GM18909 (cell line): Measurements from ENCODE around the gene PALB2.
A peak's percentile ranks its signal among the peaks of the same experiment; 100 is the strongest.
"Not testable (repeated sequence)": the region's sequence is repeated elsewhere in the genome, so short reads cannot be mapped to it uniquely, and the experiment has no call there.

Source experiments
- ATAC-seq: cut with Tn5 transposase; IDR thresholded peaks from one replicate; pipeline ENCODE4 v1.9.1; 2021; ENCODE audit warnings: mild to moderate bottlenecking; ENCODE audit not compliant: unreplicated experiment, poor library complexity

PALB2 gene

GRCh38 chr16:23650674-23651416, 9.7 kb upstream of the PALB2 start:
- no peak for ATAC-seq

GRCh38 chr16:23642246-23642774, 1.2 kb upstream of the PALB2 start:
- no peak for ATAC-seq

GRCh38 chr16:23640615-23640930, 537 bp downstream of the PALB2 start:
- no peak for ATAC-seq

- ATAC-seq = no peak
Measured at GRCh38 chr16:23635958-23636357, 5.2 kb downstream of the PALB2 start.

GRCh38 chr16:23634461-23635036, 6.6 kb downstream of the PALB2 start:
- no peak for ATAC-seq

GRCh38 chr16:23631874-23632273, 9.2 kb downstream of the PALB2 start:
- ATAC-seq = not testable (repeated sequence)

GRCh38 chr16:23629516-23629915, 11.6 kb downstream of the PALB2 start:
- ATAC-seq = no peak

- ATAC-seq = no peak
Measured at GRCh38 chr16:23624092-23624491, 17.0 kb downstream of the PALB2 start.

- ATAC-seq = no peak
Measured at GRCh38 chr16:23615805-23616204, 25.3 kb downstream of the PALB2 start.

GRCh38 chr16:23611936-23612335, 29.2 kb downstream of the PALB2 start:
- no peak for ATAC-seq

- ATAC-seq = not testable (repeated sequence)
Measured at GRCh38 chr16:23610905-23611304, 30.2 kb downstream of the PALB2 start.

- ATAC-seq = no peak
Measured at GRCh38 chr16:23609929-23610328, 31.2 kb downstream of the PALB2 start.

- ATAC-seq = no peak
Measured at GRCh38 chr16:23608194-23608593, 32.9 kb downstream of the PALB2 start.

GRCh38 chr16:23607726-23608125, 33.4 kb downstream of the PALB2 start:
- no peak for ATAC-seq

- no peak for ATAC-seq
Measured at GRCh38 chr16:23597003-23597756, 43.9 kb downstream of the PALB2 start.

- ATAC-seq = peak; percentile 94
Measured at GRCh38 chr16:23595951-23596720, 45.0 kb downstream of the PALB2 start, which contains the start of gene NDUFAB1. NDUFAB1 (minus strand) TSS chr16:23596316; CDS start chr16:23596290, 26 bp downstream.

- ATAC-seq = no peak
Measured at GRCh38 chr16:23595246-23595950, 45.7 kb downstream of the PALB2 start.

- ATAC-seq = no peak
Measured at GRCh38 chr16:23594186-23594585, 46.9 kb downstream of the PALB2 start.

GRCh38 chr16:23590181-23590580, 50.9 kb downstream of the PALB2 start:
- no peak for ATAC-seq

- ATAC-seq = no peak
Measured at GRCh38 chr16:23587726-23588125, 53.4 kb downstream of the PALB2 start.
